Activated CD4-positive, alpha-beta T cell treated with anti-CD3 and anti-CD28 coated beads, Interleukin-2, amount 50 U/mL, for 16 hours (primary cell): ENCODE results near the gene PLCH2.

Experiments used
- DNase-seq: peaks from one replicate; pipeline ENCODE4 v3.0.0-alpha.2; 2020

PLCH2 gene

GRCh38 chr1:2516124-2516523, 40.0 kb downstream of the PLCH2 start:
- no peak for DNase-seq

- no peak for DNase-seq
These were observed 40.9 kb downstream of the PLCH2 start for GRCh38 chr1:2516946-2517345.

- DNase-seq: no peak
These were observed 41.9 kb downstream of the PLCH2 start for GRCh38 chr1:2517966-2518365.

DNA sequence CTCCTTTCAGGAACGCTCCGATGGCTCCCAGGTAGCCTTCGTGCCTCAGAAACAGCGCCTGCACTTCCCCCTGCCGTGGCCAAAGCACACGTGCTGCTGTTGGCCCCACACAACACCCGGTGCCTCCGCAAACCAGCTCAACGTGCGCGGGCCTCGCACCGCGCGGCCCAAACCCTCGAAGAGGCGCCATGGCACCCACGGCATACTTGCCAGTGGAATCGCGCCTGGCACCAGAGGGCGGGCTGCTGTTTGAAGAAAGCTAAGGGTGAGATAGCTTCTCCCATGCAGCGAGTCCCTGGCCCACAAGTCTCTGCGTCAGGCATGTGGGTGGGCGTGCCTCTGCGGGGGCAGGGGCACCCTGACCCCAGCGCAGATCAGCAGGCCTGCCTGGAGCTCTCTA, 42.4 kb downstream of the PLCH2 start:
- DNase-seq: no peak

- no peak for DNase-seq
These were observed 43.1 kb downstream of the PLCH2 start for GRCh38 chr1:2519029-2519685.

GRCh38 chr1:2519729-2520128, 43.6 kb downstream of the PLCH2 start:
- DNase-seq: no peak

DNA sequence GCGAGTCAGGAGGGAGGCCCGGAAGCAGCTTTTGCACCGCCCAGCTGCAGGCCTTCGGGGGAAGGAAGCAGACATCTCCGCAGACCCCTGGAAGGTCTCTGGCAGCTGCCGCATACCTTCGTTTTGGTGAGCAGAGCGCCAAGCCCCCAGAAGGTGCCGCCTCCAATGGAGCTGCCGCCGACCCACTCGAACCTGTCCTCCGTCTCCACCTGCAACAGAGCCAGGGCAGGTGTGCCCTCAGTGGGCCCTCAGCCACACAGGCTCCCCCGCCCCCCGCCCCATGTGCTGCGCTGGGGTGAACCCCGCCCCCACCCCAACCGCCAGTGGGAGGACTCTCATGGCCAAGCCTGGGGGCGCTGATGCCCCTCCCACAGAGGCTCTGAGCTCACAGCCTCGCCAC, 44.1 kb downstream of the PLCH2 start:
- no peak for DNase-seq

DNA sequence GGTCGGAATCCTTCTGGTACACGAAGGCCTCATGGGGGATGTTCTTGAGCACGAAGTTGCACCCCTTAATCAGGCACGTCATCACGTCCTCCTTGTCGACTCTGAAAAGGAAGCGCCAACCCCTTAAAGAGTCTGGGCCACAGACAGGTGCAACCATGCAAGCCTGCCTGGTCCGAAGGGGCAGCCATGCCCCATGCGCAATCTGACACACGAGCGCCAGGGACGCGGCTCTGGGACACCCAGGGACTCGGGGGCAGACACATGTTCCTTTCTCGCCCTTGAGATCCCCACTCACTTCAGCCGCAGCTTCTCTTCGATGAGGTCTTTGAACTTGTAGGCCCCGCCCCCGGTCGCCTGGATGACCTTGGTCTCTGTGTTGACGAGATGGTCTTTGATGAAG, 44.7 kb downstream of the PLCH2 start:
- no peak for DNase-seq

DNA sequence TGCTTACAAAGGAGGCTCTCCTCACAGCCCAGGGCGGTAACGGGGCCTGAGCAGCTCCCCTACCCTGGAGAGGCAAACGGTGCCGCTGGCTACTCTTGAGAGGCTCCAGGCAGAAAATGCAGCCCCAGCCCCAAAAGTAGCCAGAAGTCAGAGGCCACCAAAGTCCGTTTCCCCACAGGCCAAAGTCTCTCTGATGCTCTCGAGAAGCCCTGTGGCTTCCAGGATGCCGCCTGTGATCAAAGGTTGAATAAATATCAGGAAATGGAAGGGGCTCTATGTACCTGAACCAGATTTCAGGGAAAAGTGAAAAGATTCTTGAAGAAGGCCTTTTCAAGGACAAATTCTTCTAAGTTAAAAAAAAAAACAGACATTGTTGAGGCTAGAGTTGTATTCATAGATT, 46.1 kb downstream of the PLCH2 start:
- DNase-seq: no peak

GRCh38 chr1:2523191-2523890, 47.3 kb downstream of the PLCH2 start:
- DNase-seq: peak; percentile 41

GRCh38 chr1:2523891-2524609, 48.0 kb downstream of the PLCH2 start:
- DNase-seq: peak; percentile 62

- DNase-seq: no peak
These were observed 49.5 kb downstream of the PLCH2 start for GRCh38 chr1:2525572-2525919.

DNA sequence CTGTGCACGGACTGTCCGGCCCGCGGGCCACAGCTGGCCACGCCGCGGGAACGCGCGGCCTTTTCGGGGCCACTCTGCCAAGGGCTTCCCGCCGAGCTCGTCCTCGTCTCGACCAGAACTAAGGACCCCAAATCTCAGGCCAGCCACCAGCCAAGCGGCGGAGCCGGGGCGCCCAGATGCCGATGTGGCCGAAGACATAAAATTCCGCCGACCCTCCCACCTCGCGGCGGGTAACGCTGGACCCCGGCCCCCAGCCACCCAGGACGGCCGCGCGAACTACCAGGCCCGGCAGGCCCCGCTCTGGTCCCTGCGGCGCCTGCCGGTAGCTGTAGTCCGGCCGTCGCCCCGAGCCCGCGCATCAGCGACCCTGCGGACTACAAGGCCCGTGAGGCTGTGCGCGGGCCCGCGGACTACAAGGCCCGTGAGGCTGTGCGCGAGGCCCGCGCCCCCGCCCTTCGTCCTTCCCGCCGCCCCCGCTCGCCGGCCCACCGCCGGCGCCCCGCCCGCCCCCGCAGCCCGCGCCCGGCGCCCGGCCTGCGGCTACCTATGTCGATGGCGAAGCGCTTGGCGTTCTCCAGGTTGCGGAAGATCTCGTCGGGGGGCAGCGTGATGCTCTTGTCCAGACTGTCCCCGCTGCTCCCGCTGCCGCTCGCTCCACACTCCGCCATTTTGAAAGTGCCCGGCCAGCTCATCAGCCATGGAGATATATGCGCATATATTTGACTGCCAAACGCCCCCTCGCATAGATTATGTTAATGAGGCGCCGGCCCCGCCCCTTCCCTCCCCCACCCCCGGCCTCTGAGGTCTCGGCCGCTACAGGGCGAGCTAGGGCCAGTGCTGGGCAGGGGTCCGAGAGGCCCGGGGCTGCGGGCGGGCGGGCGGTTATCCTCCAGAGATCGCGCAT, 50.1 kb downstream of the PLCH2 start, which contains the start of gene PANK4:
Gene PANK4, minus strand, starts transcription at position 677 of the 904 bp plus-strand sequence. Its CDS starts 9 bp downstream, at position 668.
- DNase-seq: peak; percentile 93

- DNase-seq: peak; percentile 78
These were observed 50.9 kb downstream of the PLCH2 start for GRCh38 chr1:2526824-2527555.

GRCh38 chr1:2527556-2527860, 51.4 kb downstream of the PLCH2 start:
- no peak for DNase-seq

GRCh38 chr1:2528016-2528415, 51.9 kb downstream of the PLCH2 start:
- no peak for DNase-seq

DNA sequence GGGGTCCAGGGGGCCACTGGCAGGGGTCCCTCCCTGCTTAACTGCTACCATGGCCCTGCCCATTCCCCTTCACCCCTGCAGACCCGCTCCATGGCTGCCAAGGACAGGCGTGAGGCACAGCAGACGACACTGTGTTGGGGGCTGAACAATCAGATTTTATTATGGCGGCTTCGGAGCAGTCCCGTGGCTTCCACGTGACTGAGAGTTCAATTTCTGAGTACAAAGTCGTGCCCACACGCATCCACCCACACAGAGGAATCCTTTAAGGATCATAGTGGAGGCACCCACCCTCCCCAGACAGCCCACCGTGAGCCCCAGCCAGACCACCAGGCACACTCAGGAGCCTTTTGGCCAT, 52.5 kb downstream of the PLCH2 start:
- DNase-seq: no peak

GRCh38 chr1:2528966-2529783, 53.1 kb downstream of the PLCH2 start:
- peak; percentile 45 for DNase-seq

DNA sequence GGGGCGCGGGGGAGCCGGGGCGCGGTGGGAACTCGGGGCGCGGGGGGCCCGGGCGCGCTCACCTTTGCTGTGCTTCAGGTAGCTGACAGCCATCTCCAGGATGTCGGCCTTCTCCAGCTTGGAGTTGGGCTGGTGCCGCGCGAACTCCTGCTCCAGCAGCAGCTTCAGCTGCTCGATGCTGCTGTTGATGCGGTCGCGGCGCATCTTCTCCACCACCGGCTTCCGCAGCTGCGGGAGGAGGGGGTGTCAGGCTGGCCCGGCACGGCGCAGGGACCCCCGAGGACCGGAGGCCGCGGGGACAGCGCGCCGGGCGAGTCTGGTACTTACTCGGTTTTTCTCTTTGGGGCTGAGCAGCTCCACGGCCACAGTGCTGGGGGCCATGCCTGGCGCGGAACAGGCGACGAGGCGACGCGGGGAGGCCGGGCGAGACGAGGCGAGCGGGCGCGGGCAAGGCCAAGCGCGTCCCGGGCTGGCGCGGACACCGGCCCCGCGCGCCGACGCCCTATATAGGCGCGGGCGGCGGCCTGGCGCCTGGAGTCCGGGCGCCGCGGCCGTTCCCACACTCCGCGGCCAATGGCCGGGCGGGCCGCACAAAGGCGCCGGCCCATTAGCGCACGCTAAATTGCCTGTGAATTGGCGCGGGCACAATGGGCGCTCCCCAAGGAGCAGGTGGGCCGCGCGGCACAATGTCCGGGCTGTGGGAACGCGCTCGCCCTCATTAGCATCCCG, 53.9 kb downstream of the PLCH2 start, which contains the start of gene HES5:
Gene HES5, minus strand, starts transcription at position 480 of the 729 bp plus-strand sequence. Its CDS starts 99 bp downstream, at position 381.
- no peak for DNase-seq

DNA sequence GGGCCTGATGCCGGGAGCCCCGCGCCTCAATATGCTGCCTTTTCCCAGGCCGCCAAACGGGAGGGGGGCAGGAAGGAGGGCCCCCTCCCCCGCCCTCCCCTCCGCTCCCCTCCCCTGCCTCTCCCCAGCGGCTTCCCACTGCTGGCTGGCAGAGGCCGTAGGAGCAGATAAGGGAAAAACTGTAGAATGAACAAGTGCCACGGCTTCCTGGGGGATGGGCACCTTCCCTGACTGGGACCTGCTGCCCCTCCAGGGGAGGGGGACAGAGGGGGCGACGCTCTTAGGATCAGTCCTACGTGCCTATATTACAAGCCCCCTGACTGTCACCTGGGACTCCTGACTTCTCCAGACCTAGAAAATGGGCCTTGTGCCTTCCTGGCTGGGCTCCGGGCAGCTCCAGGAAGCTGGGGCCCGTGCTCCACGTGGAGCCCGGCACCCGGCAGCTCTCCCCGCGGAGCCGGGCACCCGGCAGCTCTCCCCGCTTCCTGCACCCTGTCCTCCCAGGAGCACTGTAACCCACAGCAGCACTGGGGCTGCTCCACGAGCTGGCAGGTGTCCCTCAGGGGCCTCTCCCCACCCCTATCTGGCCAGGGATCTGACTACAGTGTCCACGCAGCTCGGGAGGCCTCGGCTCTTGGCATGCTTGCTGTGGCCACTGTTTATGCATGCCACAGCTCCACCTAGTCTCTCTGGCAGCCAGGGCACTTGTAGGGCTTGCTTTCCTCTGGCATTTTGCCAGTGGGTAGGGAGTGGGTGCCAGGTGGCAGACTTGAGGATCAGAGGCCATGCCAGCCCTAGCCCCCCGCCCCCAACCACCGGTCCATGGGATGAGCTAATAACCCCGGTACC, 54.6 kb downstream of the PLCH2 start:
- no peak for DNase-seq
